HUES64 (cell line): ENCODE results near the gene ZXDC.
A peak's percentile ranks its signal among the peaks of the same experiment; 100 is the strongest.

Experiments used
- H3K27ac ChIP-seq: 2 replicates; pipeline ENCODE4 v1.7.0; 2013; ENCODE audit warnings: low read depth, low read length, inconsistent platforms
- H3K27me3 ChIP-seq: 2 replicates; pipeline ENCODE4 v1.6.1; 2013; ENCODE audit warnings: mild to moderate bottlenecking, low read length; ENCODE audit not compliant: insufficient read depth
- H3K36me3 ChIP-seq: 2 replicates; pipeline ENCODE4 v1.6.1; 2013; ENCODE audit warnings: mild to moderate bottlenecking, low read length; ENCODE audit not compliant: insufficient read depth
- H3K4me1 ChIP-seq: 2 replicates; pipeline ENCODE4 v1.6.1; 2013; ENCODE audit warnings: mild to moderate bottlenecking, low read length, moderate library complexity; ENCODE audit not compliant: insufficient read depth
- H3K4me3 ChIP-seq: 2 replicates; pipeline ENCODE4 v1.5.1; 2013; ENCODE audit warnings: mild to moderate bottlenecking, low read length, moderate library complexity
- H3K9ac ChIP-seq: 2 replicates; pipeline ENCODE4 v1.6.1; 2013; ENCODE audit warnings: mild to moderate bottlenecking, low read depth, low read length
- H3K9me3 ChIP-seq: 2 replicates; pipeline ENCODE4 v1.6.1; 2013; ENCODE audit warnings: low read depth, low read length; ENCODE audit not compliant: insufficient read depth
- WGBS: fragments of 150-250, 120-280 bp; methylation state at CpG from one replicate; pipeline ENCODE4 v1.1.7; 2013; ENCODE audit warnings: missing lambda C conversion rate; 5-methylcytosine and 5-hydroxymethylcytosine counted together

Gene ZXDC

GRCh38 chr3:126394179-126394976 is 81.3 kb downstream of the ZXDC start, which contains the start of gene CFAP100:
Gene CFAP100, plus strand, starts transcription at chr3:126394909. Its CDS starts 1,092 bp downstream, at chr3:126396001.
- H3K4me1 ChIP-seq = no peaks in the 10 kb centered on the region; the same call in 1 of the 2 replicates
- no peaks in the 10 kb centered on the region for H3K9me3 ChIP-seq
- peaks cover 62% of the 10 kb centered on the region for H3K27me3 ChIP-seq
- peak within 1 kb of the TSS; percentile 46 for H3K4me3 ChIP-seq
- H3K27ac ChIP-seq = no peak within 1 kb of the TSS
- H3K36me3 ChIP-seq = no peaks in the 10 kb centered on the region
- H3K9ac ChIP-seq = peak within 1 kb of the TSS; percentile 33; the same call in 1 of the 2 replicates
- 35% methylated on average over 43 of the region's 43 CpGs for WGBS

- 90% methylated on average over 4 of the region's 4 CpGs for WGBS
- Histone ChIP-seq H3K9me3 (no peaks in the 10 kb centered on the region), H3K27me3 (peaks cover 63% of the 10 kb centered on the region), H3K27ac (no peak overlapping the region), H3K4me1 (no peaks in the 10 kb centered on the region; the same call in 1 of the 2 replicates), H3K4me3 (no peak overlapping the region), H3K9ac (no peak overlapping the region), H3K36me3 (no peaks in the 10 kb centered on the region)
Measured at GRCh38 chr3:126393563-126393962, 82.1 kb downstream of the ZXDC start.

GRCh38 chr3:126392246-126392645 is 83.4 kb downstream of the ZXDC start:
- H3K27ac ChIP-seq = no peak overlapping the region
- H3K9me3 ChIP-seq = no peaks in the 10 kb centered on the region
- peaks cover 63% of the 10 kb centered on the region for H3K27me3 ChIP-seq
- H3K4me1 ChIP-seq = no peaks in the 10 kb centered on the region; the same call in 1 of the 2 replicates
- H3K9ac ChIP-seq = no peak overlapping the region
- H3K36me3 ChIP-seq = no peaks in the 10 kb centered on the region
- 89% methylated on average over 12 of the region's 12 CpGs for WGBS
- no peak overlapping the region for H3K4me3 ChIP-seq

- H3K9me3 ChIP-seq = no peaks in the 10 kb centered on the region
- peaks cover 61% of the 10 kb centered on the region for H3K27me3 ChIP-seq
- no peak overlapping the region for H3K27ac ChIP-seq
- H3K9ac ChIP-seq = no peak overlapping the region
- H3K36me3 ChIP-seq = no peaks in the 10 kb centered on the region
- H3K4me1 ChIP-seq = no peaks in the 10 kb centered on the region; the same call in 1 of the 2 replicates
- H3K4me3 ChIP-seq = no peak overlapping the region
- WGBS = 70% methylated on average over 1 of the region's 1 CpG
Measured at GRCh38 chr3:126391631-126392030, 84.1 kb downstream of the ZXDC start.

- H3K9ac ChIP-seq = no peak overlapping the region
- H3K4me3 ChIP-seq = no peak overlapping the region
- peaks cover 53% of the 10 kb centered on the region for H3K27me3 ChIP-seq
- H3K9me3 ChIP-seq = no peaks in the 10 kb centered on the region
- H3K36me3 ChIP-seq = no peaks in the 10 kb centered on the region
- no peaks in the 10 kb centered on the region; the same call in 1 of the 2 replicates for H3K4me1 ChIP-seq
- H3K27ac ChIP-seq = no peak overlapping the region
- 85% methylated on average over 4 of the region's 4 CpGs for WGBS
Measured at GRCh38 chr3:126390751-126391150, 84.9 kb downstream of the ZXDC start.

- no peaks in the 10 kb centered on the region for H3K9me3 ChIP-seq
- H3K27ac ChIP-seq = no peak overlapping the region
- 95% methylated on average over 15 of the region's 15 CpGs for WGBS
- no peaks in the 10 kb centered on the region for H3K36me3 ChIP-seq
- no peak overlapping the region for H3K9ac ChIP-seq
- peaks cover 47% of the 10 kb centered on the region for H3K27me3 ChIP-seq
- H3K4me3 ChIP-seq = no peak overlapping the region
- no peaks in the 10 kb centered on the region; the same call in 1 of the 2 replicates for H3K4me1 ChIP-seq
Measured at GRCh38 chr3:126390201-126390600, 85.5 kb downstream of the ZXDC start.

- no peak overlapping the region for H3K9ac ChIP-seq
- 0 out of 2 replicates have a peak overlapping the region, but pooled peaks have one; percentile 48 for H3K4me3 ChIP-seq
Measured at GRCh38 chr3:126389794-126390146, 85.9 kb downstream of the ZXDC start.

GRCh38 chr3:126389112-126389793 is 86.4 kb downstream of the ZXDC start:
- Histone ChIP-seq H3K4me3 (peak overlapping the region; percentile 48), H3K9me3 (no peaks in the 10 kb centered on the region), H3K9ac (peak overlapping the region; percentile 68), H3K27me3 (peaks cover 38% of the 10 kb centered on the region), H3K4me1 (no peaks in the 10 kb centered on the region; the same call in 1 of the 2 replicates), H3K27ac (peak overlapping the region; percentile 77; the same call in 1 of the 2 replicates), H3K36me3 (no peaks in the 10 kb centered on the region)
- WGBS = 6% methylated on average over 58 of the region's 58 CpGs

More at GRCh38 chr3:126389794-126390146, 85.9 kb downstream of the ZXDC start:
- no peaks in the 10 kb centered on the region for H3K36me3 ChIP-seq
- WGBS = 82% methylated on average over 17 of the region's 17 CpGs
- H3K27me3 ChIP-seq = peaks cover 43% of the 10 kb centered on the region
- H3K4me1 ChIP-seq = no peaks in the 10 kb centered on the region; the same call in 1 of the 2 replicates
- H3K9me3 ChIP-seq = no peaks in the 10 kb centered on the region
- no peak overlapping the region for H3K27ac ChIP-seq
